ENCODE results near the gene MRPL45.
"Not testable (repeated sequence)": the region's sequence is repeated elsewhere in the genome, so short reads cannot be mapped to it uniquely, and the experiment has no call there.

Gene MRPL45

GRCh38 chr17:38269552-38269951 lies 27.4 kb upstream of the MRPL45 start:
- not testable (repeated sequence) for H3K4me2 ChIP-seq (ENCODE audit: low read depth, low read length, poor library complexity, severe bottlenecking); H3F3A ChIP-seq (ENCODE audit: insufficient read depth); H4K20me1 ChIP-seq (ENCODE audit: low read depth, low read length); H3K27me3 ChIP-seq (ENCODE audit: low read length); H3K36me3 ChIP-seq (ENCODE audit: low read length); H3K9ac ChIP-seq (ENCODE audit: low read length); H3K4me3 ChIP-seq (ENCODE audit: insufficient read depth, low read length, poor library complexity, severe bottlenecking); H3K79me2 ChIP-seq (ENCODE audit: insufficient read depth, low read length); H3K9me3 ChIP-seq (ENCODE audit: insufficient read depth, low read length); H2AFZ ChIP-seq (ENCODE audit: low read depth, low read length, severe bottlenecking); H3K27ac ChIP-seq (ENCODE audit: low read depth, low read length); H3K9me2 ChIP-seq (replicated peaks; ENCODE audit: insufficient read depth, low read length)

- H3K36me3 ChIP-seq (ENCODE audit: low read length); H3K9ac ChIP-seq (ENCODE audit: low read length); H3K27ac ChIP-seq (ENCODE audit: low read depth, low read length); H3K4me2 ChIP-seq (ENCODE audit: low read depth, low read length, poor library complexity, severe bottlenecking); H3F3A ChIP-seq (ENCODE audit: insufficient read depth); H2AFZ ChIP-seq (ENCODE audit: low read depth, low read length, severe bottlenecking); H3K79me2 ChIP-seq (ENCODE audit: insufficient read depth, low read length); H4K20me1 ChIP-seq (ENCODE audit: low read depth, low read length); H3K27me3 ChIP-seq (ENCODE audit: low read length); H3K9me2 ChIP-seq (replicated peaks; ENCODE audit: insufficient read depth, low read length); H3K4me3 ChIP-seq (ENCODE audit: insufficient read depth, low read length, poor library complexity, severe bottlenecking); H3K9me3 ChIP-seq (ENCODE audit: insufficient read depth, low read length): not testable (repeated sequence)
These were observed 11.0 kb upstream of the MRPL45 start for GRCh38 chr17:38285994-38286393.

- H3F3A ChIP-seq (ENCODE audit: insufficient read depth); H3K9me3 ChIP-seq (ENCODE audit: insufficient read depth, low read length); H3K36me3 ChIP-seq (ENCODE audit: low read length); H3K4me3 ChIP-seq (ENCODE audit: insufficient read depth, low read length, poor library complexity, severe bottlenecking); H3K27me3 ChIP-seq (ENCODE audit: low read length); H4K20me1 ChIP-seq (ENCODE audit: low read depth, low read length); H3K79me2 ChIP-seq (ENCODE audit: insufficient read depth, low read length); H3K9ac ChIP-seq (ENCODE audit: low read length); H3K27ac ChIP-seq (ENCODE audit: low read depth, low read length); H3K9me2 ChIP-seq (replicated peaks; ENCODE audit: insufficient read depth, low read length); H3K4me2 ChIP-seq (ENCODE audit: low read depth, low read length, poor library complexity, severe bottlenecking); H2AFZ ChIP-seq (ENCODE audit: low read depth, low read length, severe bottlenecking): not testable (repeated sequence)
These were observed 10.4 kb upstream of the MRPL45 start for GRCh38 chr17:38286501-38287091.

DNA sequence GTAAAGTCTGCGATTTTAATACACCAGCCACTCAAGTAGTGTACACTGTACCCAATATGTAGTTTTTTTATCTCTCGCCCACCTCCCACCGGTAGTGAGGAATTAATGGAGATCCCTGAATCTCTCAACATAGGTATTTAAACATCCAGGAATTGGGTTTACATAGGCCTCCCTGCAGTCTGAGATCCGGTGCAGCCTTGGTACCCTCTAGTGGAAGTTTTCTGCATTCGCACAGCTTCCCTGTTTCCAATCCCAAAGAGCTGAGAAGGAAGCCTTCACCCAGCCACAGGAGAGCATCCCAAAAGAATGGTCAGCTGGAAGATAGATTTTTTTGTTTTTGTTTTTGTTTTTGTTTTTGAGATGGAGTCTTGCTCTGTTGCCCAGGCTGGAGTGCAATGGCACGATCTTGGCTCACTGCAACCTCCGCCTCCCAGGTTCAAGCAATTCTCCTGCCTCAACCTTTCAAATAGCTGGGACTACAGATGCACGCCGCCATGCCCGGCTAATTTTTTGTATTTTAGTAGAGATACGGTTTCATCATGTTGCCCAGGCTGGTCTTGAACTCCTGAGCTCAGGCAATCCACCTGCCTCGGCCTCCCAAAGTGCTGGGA lies 8.6 kb upstream of the MRPL45 start:
- not testable (repeated sequence) for H3K36me3 ChIP-seq (ENCODE audit: low read length)

GRCh38 chr17:38289760-38290159 lies 7.2 kb upstream of the MRPL45 start:
- H3K27me3 ChIP-seq (ENCODE audit: low read length): not testable (repeated sequence)

More for the DNA sequence above, 8.6 kb upstream of the MRPL45 start:
- H3F3A ChIP-seq (ENCODE audit: insufficient read depth); H3K27me3 ChIP-seq (ENCODE audit: low read length); H4K20me1 ChIP-seq (ENCODE audit: low read depth, low read length); H3K9ac ChIP-seq (ENCODE audit: low read length); H3K79me2 ChIP-seq (ENCODE audit: insufficient read depth, low read length); H3K9me2 ChIP-seq (replicated peaks; ENCODE audit: insufficient read depth, low read length); H3K4me2 ChIP-seq (ENCODE audit: low read depth, low read length, poor library complexity, severe bottlenecking); H3K4me3 ChIP-seq (ENCODE audit: insufficient read depth, low read length, poor library complexity, severe bottlenecking); H3K27ac ChIP-seq (ENCODE audit: low read depth, low read length); H2AFZ ChIP-seq (ENCODE audit: low read depth, low read length, severe bottlenecking); H3K9me3 ChIP-seq (ENCODE audit: insufficient read depth, low read length): not testable (repeated sequence)

DNA sequence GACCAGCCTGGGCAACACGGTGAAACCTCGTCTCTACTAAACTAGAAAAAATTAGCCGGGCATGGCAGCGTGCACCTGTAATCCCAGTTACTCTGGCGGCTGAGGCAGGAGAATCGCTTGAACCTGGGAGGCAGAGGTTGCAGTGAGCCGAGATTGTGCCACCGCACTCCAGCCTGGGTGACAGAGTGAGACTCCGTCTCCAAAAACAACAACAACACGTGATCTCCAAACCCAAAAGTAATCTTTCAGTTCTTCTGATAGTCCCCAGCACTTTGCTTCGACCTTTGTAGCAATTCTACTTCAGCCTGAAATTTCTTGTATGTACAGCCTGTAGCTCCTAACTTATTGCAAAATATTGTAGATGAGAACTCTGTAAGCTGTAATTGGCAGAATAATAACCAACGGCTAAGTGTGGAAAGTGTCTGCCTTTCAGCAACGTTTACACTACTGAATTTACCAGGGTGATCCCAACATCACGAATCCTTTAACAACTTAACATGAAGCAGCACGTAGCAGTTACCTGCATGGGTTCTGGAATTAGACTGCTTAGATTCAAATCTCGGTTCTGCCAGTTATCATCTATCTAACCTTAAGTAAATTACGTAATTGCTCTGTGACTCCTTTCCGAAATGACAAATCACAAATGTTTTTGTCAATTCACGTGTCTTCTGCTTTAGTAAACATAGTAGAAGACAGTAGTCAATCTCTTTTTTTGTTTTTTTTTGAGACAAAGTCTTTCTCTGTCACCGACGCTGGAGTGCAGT lies 1.2 kb upstream of the MRPL45 start:
- not testable (repeated sequence) for H3K9me2 ChIP-seq (replicated peaks; ENCODE audit: insufficient read depth, low read length); H3K4me3 ChIP-seq (ENCODE audit: insufficient read depth, low read length, poor library complexity, severe bottlenecking); H3K79me2 ChIP-seq (ENCODE audit: insufficient read depth, low read length); H3K27me3 ChIP-seq (ENCODE audit: low read length); H3F3A ChIP-seq (ENCODE audit: insufficient read depth); H4K20me1 ChIP-seq (ENCODE audit: low read depth, low read length); H3K36me3 ChIP-seq (ENCODE audit: low read length); H3K27ac ChIP-seq (ENCODE audit: low read depth, low read length); H3K9me3 ChIP-seq (ENCODE audit: insufficient read depth, low read length)
- Histone ChIP-seq H2AFZ (ENCODE audit: low read depth, low read length, severe bottlenecking) (peak overlapping the region; percentile 32), H3K4me2 (ENCODE audit: low read depth, low read length, poor library complexity, severe bottlenecking) (peak overlapping the region; percentile 26), H3K9ac (ENCODE audit: low read length) (peak overlapping the region; percentile 36; the same call in 1 of the 2 replicates)

More at GRCh38 chr17:38289760-38290159, 7.2 kb upstream of the MRPL45 start:
- H3K4me2 ChIP-seq (ENCODE audit: low read depth, low read length, poor library complexity, severe bottlenecking); H3K9me3 ChIP-seq (ENCODE audit: insufficient read depth, low read length); H3K36me3 ChIP-seq (ENCODE audit: low read length); H4K20me1 ChIP-seq (ENCODE audit: low read depth, low read length); H3K27ac ChIP-seq (ENCODE audit: low read depth, low read length); H3K9me2 ChIP-seq (replicated peaks; ENCODE audit: insufficient read depth, low read length); H3K9ac ChIP-seq (ENCODE audit: low read length); H2AFZ ChIP-seq (ENCODE audit: low read depth, low read length, severe bottlenecking); H3K4me3 ChIP-seq (ENCODE audit: insufficient read depth, low read length, poor library complexity, severe bottlenecking); H3F3A ChIP-seq (ENCODE audit: insufficient read depth); H3K79me2 ChIP-seq (ENCODE audit: insufficient read depth, low read length): not testable (repeated sequence)
